Measurements from ENCODE around the gene PFKFB2.
A peak's percentile ranks its signal among the peaks of the same experiment; 100 is the strongest.

The PFKFB2 gene

DNA sequence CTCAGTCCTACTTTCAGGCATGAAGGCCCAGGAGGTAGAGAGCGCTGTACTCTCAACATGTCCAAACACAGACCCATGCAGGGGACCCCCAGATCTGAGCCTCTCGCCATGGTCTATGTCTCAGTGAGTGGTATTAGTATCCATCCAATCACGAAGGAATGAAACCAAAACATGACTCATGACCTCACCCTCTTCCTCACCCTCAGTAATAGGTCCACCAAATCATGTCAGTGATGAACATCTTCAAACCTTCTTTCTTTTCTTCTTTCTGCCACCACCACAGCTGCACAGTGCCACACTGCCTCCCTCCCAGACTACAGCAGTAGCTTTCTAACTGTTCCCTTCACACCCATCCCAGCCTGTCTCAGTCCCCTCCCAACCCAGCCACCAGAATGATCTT is 37.3 kb upstream of the PFKFB2 start:
- no peaks in the 10 kb centered on the region for H3K4me1 ChIP-seq
- intact Hi-C loops (cut with DNase I; ENCODE audit: low total_unique reads) = no loop called here
- H3K4me3 ChIP-seq = no peak overlapping the region
- H3K27ac ChIP-seq = no peak overlapping the region
- DNase-seq = no peak
- H3K36me3 ChIP-seq = no peaks in the 10 kb centered on the region
- no peaks in the 10 kb centered on the region for H3K27me3 ChIP-seq
- H3K9me3 ChIP-seq = no peaks in the 10 kb centered on the region
- TF ChIP-seq, protein P1, sequence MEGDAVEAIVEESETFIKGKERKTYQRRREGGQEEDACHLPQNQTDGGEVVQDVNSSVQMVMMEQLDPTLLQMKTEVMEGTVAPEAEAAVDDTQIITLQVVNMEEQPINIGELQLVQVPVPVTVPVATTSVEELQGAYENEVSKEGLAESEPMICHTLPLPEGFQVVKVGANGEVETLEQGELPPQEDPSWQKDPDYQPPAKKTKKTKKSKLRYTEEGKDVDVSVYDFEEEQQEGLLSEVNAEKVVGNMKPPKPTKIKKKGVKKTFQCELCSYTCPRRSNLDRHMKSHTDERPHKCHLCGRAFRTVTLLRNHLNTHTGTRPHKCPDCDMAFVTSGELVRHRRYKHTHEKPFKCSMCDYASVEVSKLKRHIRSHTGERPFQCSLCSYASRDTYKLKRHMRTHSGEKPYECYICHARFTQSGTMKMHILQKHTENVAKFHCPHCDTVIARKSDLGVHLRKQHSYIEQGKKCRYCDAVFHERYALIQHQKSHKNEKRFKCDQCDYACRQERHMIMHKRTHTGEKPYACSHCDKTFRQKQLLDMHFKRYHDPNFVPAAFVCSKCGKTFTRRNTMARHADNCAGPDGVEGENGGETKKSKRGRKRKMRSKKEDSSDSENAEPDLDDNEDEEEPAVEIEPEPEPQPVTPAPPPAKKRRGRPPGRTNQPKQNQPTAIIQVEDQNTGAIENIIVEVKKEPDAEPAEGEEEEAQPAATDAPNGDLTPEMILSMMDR (IDR thresholded peaks at IDR 0.05) = no peak

DNA sequence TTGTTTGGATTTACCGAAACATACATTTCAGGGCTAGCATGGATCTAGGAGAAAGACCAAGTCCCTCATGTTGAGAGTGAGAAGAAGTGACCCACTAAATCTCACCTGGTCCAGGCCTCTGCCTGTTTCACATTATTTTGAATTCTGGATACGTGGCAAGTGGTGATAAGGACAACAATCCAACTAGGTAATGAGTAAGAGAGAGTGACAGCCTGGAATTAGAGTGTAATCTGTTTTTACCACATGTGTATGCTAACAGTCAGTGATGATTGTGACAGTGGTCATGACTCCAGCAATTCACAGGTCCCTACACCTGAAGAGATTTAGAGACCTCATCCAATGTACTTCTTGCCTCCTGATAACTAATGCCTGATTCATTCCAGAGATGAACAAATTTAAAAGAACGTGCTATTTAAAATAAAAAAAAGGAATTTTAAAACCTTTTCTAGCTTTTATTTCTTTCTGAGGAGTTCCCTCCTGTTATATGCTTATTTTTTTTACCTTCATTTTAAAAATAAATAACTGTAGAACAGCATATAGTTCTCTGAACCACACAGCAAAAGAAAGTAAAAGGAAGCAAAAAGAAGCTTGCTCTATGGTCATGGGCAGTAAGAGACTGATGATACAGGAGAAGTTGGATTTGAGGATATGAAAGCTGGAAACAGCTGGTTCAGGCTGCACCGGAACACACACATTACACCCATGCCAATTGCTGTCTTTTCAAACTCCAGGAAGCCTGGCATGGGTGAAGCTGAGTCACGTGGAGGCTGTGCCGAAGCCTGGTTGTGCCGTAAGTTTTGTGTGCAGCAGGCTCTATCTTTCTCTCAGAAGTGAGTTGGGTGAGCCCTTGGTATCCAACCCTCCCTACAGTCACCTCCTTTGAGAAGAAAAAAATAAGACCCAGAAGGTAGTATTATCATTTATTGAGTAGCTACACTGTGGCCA is 35.2 kb upstream of the PFKFB2 start:
- Histone ChIP-seq H3K4me3 (no peak overlapping the region), H3K4me1 (peaks cover 0 to 13% (median 0%) of the 10 kb centered on the region in 4 donors), H3K36me3 (no peaks in the 10 kb centered on the region), H3K27ac (no peak overlapping the region), H3K27me3 (no peaks in the 10 kb centered on the region), H3K9me3 (no peaks in the 10 kb centered on the region)
- TF ChIP-seq, protein P1 (IDR thresholded peaks at IDR 0.05) = no peak
- intact Hi-C loops (cut with DNase I; ENCODE audit: low total_unique reads) = no loop called here
- peak in 1 of 2 donors; percentile 74 for DNase-seq

DNA sequence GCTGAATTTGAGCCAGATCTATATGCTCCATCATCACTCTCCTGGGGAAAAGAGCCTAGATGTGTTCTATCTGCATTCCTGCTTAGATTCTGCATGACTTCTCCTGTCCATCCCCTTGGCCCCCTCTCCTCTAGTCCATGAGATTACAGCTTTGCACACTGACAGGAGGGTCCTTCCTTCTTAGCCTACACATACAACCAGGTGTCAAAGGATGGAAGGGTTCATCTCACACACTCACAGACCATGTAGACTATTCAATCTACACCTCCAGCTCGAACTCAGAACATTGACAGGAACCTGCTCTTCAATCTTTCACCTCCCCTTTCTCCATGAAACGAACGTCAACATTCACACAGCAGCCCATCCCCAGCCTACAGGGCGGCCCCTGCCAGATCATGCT is 34.4 kb upstream of the PFKFB2 start:
- no peaks in the 10 kb centered on the region for H3K27me3 ChIP-seq
- no peaks in the 10 kb centered on the region for H3K9me3 ChIP-seq
- DNase-seq = no peak
- intact Hi-C loops (cut with DNase I; ENCODE audit: low total_unique reads) = no loop called here
- TF ChIP-seq, protein P1 (IDR thresholded peaks at IDR 0.05) = no peak
- H3K4me3 ChIP-seq = no peak overlapping the region
- H3K4me1 ChIP-seq = peaks cover 0 to 16% (median 0%) of the 10 kb centered on the region in 4 donors
- H3K36me3 ChIP-seq = no peaks in the 10 kb centered on the region
- H3K27ac ChIP-seq = no peak overlapping the region

DNA sequence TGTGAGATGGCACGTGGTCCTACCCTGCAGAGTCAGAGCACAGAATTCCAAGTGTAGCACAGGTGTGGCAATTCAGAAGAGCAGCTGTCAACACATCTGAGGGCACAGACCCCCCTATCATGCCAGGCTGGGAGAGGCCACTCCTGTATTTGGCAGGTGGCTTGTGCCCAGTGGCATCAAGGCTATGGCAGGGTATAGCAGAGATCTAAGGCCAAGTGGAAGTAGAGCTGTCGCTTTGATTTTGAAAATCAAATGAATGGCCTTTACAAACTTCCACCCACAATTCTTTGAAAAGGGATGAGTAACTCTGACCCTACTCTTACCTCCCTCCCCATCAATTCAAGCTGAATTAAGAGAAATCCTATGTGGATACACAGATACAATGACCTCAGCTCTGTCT is 33.9 kb upstream of the PFKFB2 start:
- Histone ChIP-seq H3K9me3 (no peaks in the 10 kb centered on the region), H3K4me3 (no peak overlapping the region), H3K27me3 (no peaks in the 10 kb centered on the region), H3K27ac (no peak overlapping the region), H3K4me1 (peaks cover 0 to 20% (median 2%) of the 10 kb centered on the region in 4 donors), H3K36me3 (no peaks in the 10 kb centered on the region)
- TF ChIP-seq, protein P1 (IDR thresholded peaks at IDR 0.05) = no peak
- intact Hi-C loops (cut with DNase I; ENCODE audit: low total_unique reads) = no loop called here
- DNase-seq = no peak

DNA sequence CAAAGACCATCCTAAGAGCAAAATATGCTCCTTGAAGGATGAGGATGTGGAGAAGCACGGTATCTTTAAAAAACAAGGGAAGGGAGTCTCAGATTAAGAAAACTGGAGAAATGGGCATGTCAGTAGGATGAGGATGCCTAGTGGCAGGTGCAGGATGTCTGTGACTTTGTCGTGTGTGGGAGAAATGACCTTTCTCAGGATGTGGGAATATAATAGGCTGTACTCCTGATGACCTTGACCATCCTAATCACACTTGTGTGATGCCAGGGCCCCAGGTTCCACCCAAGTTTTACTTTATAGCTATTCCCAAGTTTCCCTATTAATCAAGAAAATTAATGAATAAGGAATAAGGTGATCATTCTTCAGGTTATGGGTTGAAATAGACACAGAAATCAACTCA is 33.4 kb upstream of the PFKFB2 start:
- DNase-seq = no peak
- H3K4me1 ChIP-seq = peaks cover 0 to 25% (median 5%) of the 10 kb centered on the region in 4 donors
- no peak overlapping the region for H3K27ac ChIP-seq
- intact Hi-C loops (cut with DNase I; ENCODE audit: low total_unique reads) = no loop called here
- no peak overlapping the region for H3K4me3 ChIP-seq
- no peaks in the 10 kb centered on the region for H3K9me3 ChIP-seq
- TF ChIP-seq, protein P1 (IDR thresholded peaks at IDR 0.05) = no peak
- H3K36me3 ChIP-seq = no peaks in the 10 kb centered on the region
- H3K27me3 ChIP-seq = no peaks in the 10 kb centered on the region
